ENCODE data around the gene EVA1B.

The EVA1B gene

DNA sequence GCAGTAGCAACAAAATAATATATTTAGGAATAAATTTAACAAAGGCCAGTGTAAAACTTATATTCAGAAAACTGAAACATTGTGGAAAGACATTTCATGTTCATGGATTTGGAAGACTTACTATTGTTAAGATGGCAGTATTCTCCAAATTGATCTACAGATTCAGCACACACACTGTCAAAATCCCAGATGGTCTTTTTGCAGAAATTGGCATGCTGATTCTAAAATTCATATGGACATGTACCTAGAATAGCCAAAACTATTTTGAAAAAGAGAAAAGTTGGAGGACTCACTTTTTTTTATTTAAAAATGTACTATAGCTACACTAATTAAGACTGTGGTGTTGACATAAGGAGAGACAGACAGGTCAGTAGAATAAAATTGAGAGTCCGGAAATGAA is 49.2 kb downstream of the EVA1B start:
- no peak for DNase-seq

- DNase-seq = no peak
These were observed 50.4 kb downstream of the EVA1B start for GRCh38 chr1:36273024-36273423.
